CD4-positive, alpha-beta T cell (primary cell): ENCODE measurements around the gene PRDX1. TPM values are rescaled to one million over a fixed set of nuclear protein-coding genes. Genes with fewer than 3 reads are reported as not detected.
"Not testable (repeated sequence)": the region's sequence is repeated elsewhere in the genome, so short reads cannot be mapped to it uniquely, and the experiment has no call there.

Experiments used
- ATAC-seq: fragments of 200-7000 bp; cut with Tn5 transposase; one replicate; pipeline ENCODE4 v1.10.0; 2022; ENCODE audit warnings: mild to moderate bottlenecking; ENCODE audit not compliant: poor library complexity
- CTCF ChIA-PET: fragments of 350-600 bp; sonication (Branson Sonifier 250); formaldehyde crosslinking; loops from one replicate; lab custom pipeline; 2021; ENCODE audit warnings: antibody characterized with exemption, inconsistent platforms; lab: Charles Lee
- POLR2A ChIA-PET: fragments of 350-600 bp; sonication (Branson Sonifier 250); formaldehyde crosslinking; loops from one replicate; lab custom pipeline; 2021; ENCODE audit warnings: antibody characterized with exemption, inconsistent platforms; lab: Charles Lee
- DNase-seq, 14 experiments: peaks; one replicate each; pipeline ENCODE4 v3.0.0-alpha.2; 2013 to 2020; ENCODE audit warnings: mixed read lengths in 2 of 14
- H3K27ac ChIP-seq, 2 donors: one replicate each; pipeline versions ENCODE4 v1.5.1 to v1.7.0; 2013; ENCODE audit warnings: low read length in 2 of 2, low read depth in 1 of 2, mild to moderate bottlenecking in 1 of 2
- H3K27me3 ChIP-seq, 2 experiments: 1 replicate in 1 of 2; 2 replicates in 1 of 2; pipeline versions ENCODE4 v1.6.1 to v1.7.0; 2013; ENCODE audit warnings: low read length in 2 of 2, control low read depth in 1 of 2, mild to moderate bottlenecking in 1 of 2, moderate library complexity in 1 of 2; ENCODE audit not compliant: insufficient read depth in 2 of 2, control insufficient read depth in 1 of 2
- H3K36me3 ChIP-seq: one replicate; pipeline ENCODE4 v1.6.1; 2013; ENCODE audit warnings: low read length, control low read depth; ENCODE audit not compliant: insufficient read depth
- H3K4me1 ChIP-seq: one replicate; pipeline ENCODE4 v1.6.1; 2013; ENCODE audit warnings: low read length, control low read depth; ENCODE audit not compliant: insufficient read depth
- H3K4me3 ChIP-seq: one replicate; pipeline ENCODE4 v1.5.1; 2013; ENCODE audit warnings: mild to moderate bottlenecking, low read length, moderate library complexity
- H3K9me3 ChIP-seq, 2 experiments: 1 replicate in 1 of 2; 2 replicates in 1 of 2; pipeline versions ENCODE4 v1.6.1 to v1.7.0; 2013; ENCODE audit warnings: low read length in 2 of 2, mild to moderate bottlenecking in 2 of 2, control low read depth in 1 of 2, moderate library complexity in 1 of 2; ENCODE audit not compliant: control insufficient read depth in 1 of 2, insufficient read depth in 1 of 2
- H3K27ac Mint-ChIP-seq: one replicate; pipeline ENCODE4 v1.8.0; 2020; ENCODE audit warnings: mixed read lengths
- H3K27me3 Mint-ChIP-seq: one replicate; pipeline ENCODE4 v1.8.0; 2021; ENCODE audit warnings: mixed read lengths
- H3K36me3 Mint-ChIP-seq: one replicate; pipeline ENCODE4 v1.8.0; 2021; ENCODE audit warnings: low read depth, mixed read lengths
- H3K4me1 Mint-ChIP-seq: one replicate; pipeline ENCODE4 v1.8.0; 2021; ENCODE audit warnings: low read depth, mixed read lengths
- H3K4me3 Mint-ChIP-seq: one replicate; pipeline ENCODE4 v1.8.0; 2020; ENCODE audit warnings: mild to moderate bottlenecking, mixed read lengths
- H3K9me3 Mint-ChIP-seq: one replicate; pipeline ENCODE4 v1.8.0; 2020; ENCODE audit warnings: mixed read lengths
- CTCF ChIP-seq: fragments of 200-600 bp; IDR thresholded peaks from one replicate; pipeline ENCODE4 v1.8.0; 2022; ENCODE audit warnings: antibody characterized with exemption, mild to moderate bottlenecking
- intact Hi-C, 2 experiments: fragments of 100-400 bp; cut with DNase I in 1 of 2; cut with micrococcal nuclease in 1 of 2; formaldehyde crosslinking; loops; one replicate each; pipeline versions ENCODE4 v1.15.1 to v1.9.0; 2023 to 2025; cut with DNase I, micrococcal nuclease
- total RNA-seq, 174 experiments: library from RNA in 2 of 174; stranded (reverse) in 2 of 174; gene quantifications; one replicate each; pipeline ENCODE4 v1.2.3 and lab custom pipeline; 2021 to 2026

The PRDX1 gene
- total RNA-seq, 2 experiments from 2014 or later = 18.1 to 24.1 TPM

GRCh38 chr1:45530632-45531135 lies 9.0 kb upstream of the PRDX1 start:
- TF ChIP-seq CTCF = no peak
- H3K27me3 Mint-ChIP-seq = no peaks in the 10 kb centered on the region
- intact Hi-C loops = no loop called here
- no peaks in the 10 kb centered on the region for H3K9me3 ChIP-seq
- H3K9me3 Mint-ChIP-seq = no peaks in the 10 kb centered on the region
- ChIA-PET CTCF (interaction anchor here (0.9 kb wide), 1 partner anchor 10 kb away, joined by 4 read pairs; no protein-coding TSS in a partner anchor), POLR2A (no interaction called here)
- H3K27ac Mint-ChIP-seq = no peak overlapping the region
- H3K4me1 Mint-ChIP-seq = no peaks in the 10 kb centered on the region
- H3K4me3 Mint-ChIP-seq = no peak overlapping the region
- H3K4me3 ChIP-seq = no peak overlapping the region
- ATAC-seq (no peak), DNase-seq (no peak)
- no peaks in the 10 kb centered on the region for H3K27me3 ChIP-seq
- H3K36me3 ChIP-seq = no peaks in the 10 kb centered on the region
- no peaks in the 10 kb centered on the region for H3K4me1 ChIP-seq
- H3K27ac ChIP-seq = no peak overlapping the region
- H3K36me3 Mint-ChIP-seq = no peaks in the 10 kb centered on the region

DNA sequence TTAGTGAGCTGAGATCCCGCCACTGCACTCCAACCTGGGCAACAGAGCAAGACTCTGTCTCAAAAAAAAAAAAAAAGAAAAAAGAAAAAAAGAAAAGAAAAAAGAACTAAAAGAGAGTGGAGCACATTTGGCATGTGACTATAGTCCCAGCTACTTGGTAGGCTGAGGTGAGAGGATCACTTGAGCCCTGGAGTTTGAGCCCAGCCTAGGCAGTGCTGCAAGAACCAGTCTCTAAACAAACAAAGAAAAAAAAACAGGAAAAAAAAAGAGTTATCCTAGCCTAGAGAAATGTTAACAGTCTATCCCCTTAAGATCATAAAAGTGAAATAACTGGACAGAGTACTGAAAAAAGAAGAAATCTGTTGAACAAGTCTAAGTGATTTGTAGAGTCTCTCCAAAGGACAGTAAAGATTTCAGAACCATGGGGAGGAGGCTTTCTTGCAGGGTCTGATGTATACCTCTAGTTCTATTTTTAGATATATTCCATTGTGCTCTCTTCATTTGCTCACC lies 4.5 kb upstream of the PRDX1 start:
- POLR2A ChIA-PET = no interaction called here
- Mint-ChIP-seq H3K4me1 (peaks cover 14% of the 10 kb centered on the region), H3K27ac (no peak overlapping the region), H3K4me3 (no peak overlapping the region), H3K27me3 (no peaks in the 10 kb centered on the region), H3K9me3 (no peaks in the 10 kb centered on the region), H3K36me3 (peaks cover 10% of the 10 kb centered on the region)
- ATAC-seq (no peak), DNase-seq (no peak)
- H3K9me3 ChIP-seq = no peaks in the 10 kb centered on the region
- H3K27ac ChIP-seq = no peak overlapping the region
- H3K4me3 ChIP-seq = no peak overlapping the region
- peaks cover 12% of the 10 kb centered on the region for H3K4me1 ChIP-seq
- CTCF ChIA-PET = interaction anchor here (0.6 to 1.2 kb wide), 2 partner anchors 58 to 512 kb away, joined by 3 to 4 read pairs; partner anchors contain the start of gene NASP
- intact Hi-C loops = loop anchor here in 1 of 2 experiments (10.0 kb wide), 1 partner anchor 159 kb away; the partner anchor contains the start of genes GPBP1L1 and TMEM69
- H3K27me3 ChIP-seq = no peaks in the 10 kb centered on the region
- no peaks in the 10 kb centered on the region for H3K36me3 ChIP-seq
- no peak for TF ChIP-seq CTCF

GRCh38 chr1:45523975-45524374 lies 2.3 kb upstream of the PRDX1 start:
- ATAC-seq, H3K27ac Mint-ChIP-seq, H3K9me3 Mint-ChIP-seq, H3K4me3 ChIP-seq, H3K36me3 ChIP-seq, H3K27me3 ChIP-seq, CTCF ChIA-PET, H3K27ac ChIP-seq, H3K9me3 ChIP-seq, DNase-seq, H3K27me3 Mint-ChIP-seq: not testable (repeated sequence)
- peaks cover 19% of the 10 kb centered on the region for H3K36me3 Mint-ChIP-seq
- intact Hi-C loops = loop anchor here in 1 of 2 experiments (10.0 kb wide), 1 partner anchor 161 kb away; the partner anchor contains the start of genes GPBP1L1 and TMEM69
- peak overlapping the region; percentile 11 for H3K4me3 Mint-ChIP-seq
- H3K4me1 Mint-ChIP-seq = peaks cover 26% of the 10 kb centered on the region
- H3K4me1 ChIP-seq = peaks cover 32% of the 10 kb centered on the region
- POLR2A ChIA-PET = interaction anchor here (0.6 to 1.7 kb wide), 3 partner anchors 20 to 723 kb away, joined by 3 to 6 read pairs (median 4); partner anchors contain the start of gene AKR1A1

DNA sequence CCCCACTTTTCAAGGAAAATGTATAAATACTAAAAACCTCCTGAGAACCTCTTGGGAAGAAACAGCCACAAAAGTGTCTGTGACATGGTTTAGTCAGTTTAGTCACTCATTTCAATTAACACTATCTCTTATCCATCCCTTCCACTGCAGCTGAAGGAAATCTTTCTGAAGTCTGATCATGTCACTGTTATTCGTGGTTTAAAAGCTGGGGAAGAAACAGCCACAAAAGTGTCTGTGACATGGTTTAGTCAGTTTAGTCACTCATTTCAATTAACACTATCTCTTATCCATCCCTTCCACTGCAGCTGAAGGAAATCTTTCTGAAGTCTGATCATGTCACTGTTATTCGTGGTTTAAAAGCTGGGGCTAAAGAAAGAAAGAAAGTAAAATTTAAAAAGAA lies 1.8 kb upstream of the PRDX1 start:
- not testable (repeated sequence) for H3K27me3 Mint-ChIP-seq, H3K4me3 ChIP-seq, H3K9me3 Mint-ChIP-seq, ATAC-seq, DNase-seq, H3K27ac Mint-ChIP-seq, H3K36me3 ChIP-seq, H3K9me3 ChIP-seq, H3K27me3 ChIP-seq, H3K27ac ChIP-seq
- POLR2A ChIA-PET = interaction anchor here (0.6 to 1.7 kb wide), 2 partner anchors 27 to 724 kb away, joined by 3 to 6 read pairs; partner anchors contain the start of gene AKR1A1
- Mint-ChIP-seq H3K4me3 (peak overlapping the region; percentile 97), H3K4me1 (peaks cover 30% of the 10 kb centered on the region), H3K36me3 (peaks cover 23% of the 10 kb centered on the region)
- peaks cover 36% of the 10 kb centered on the region for H3K4me1 ChIP-seq
- intact Hi-C loops = loop anchor here in 1 of 2 experiments (10.0 kb wide), 1 partner anchor 161 kb away; the partner anchor contains the start of genes GPBP1L1 and TMEM69
- CTCF ChIA-PET = interaction anchor here (2.6 kb wide), 1 partner anchor 11 kb away, joined by 16 read pairs; no protein-coding TSS in a partner anchor
